GM23248 (cell line): ENCODE data around the gene SBF2.

ENCODE experiments used
- EZH2 ChIP-seq: fragments of 200-600 bp; sonication (generic); IDR thresholded peaks from 2 replicates; pipeline ENCODE4 v1.6.1; 2018; ENCODE audit warnings: antibody characterized with exemption, mild to moderate bottlenecking; ENCODE audit not compliant: insufficient read depth, poor library complexity, severe bottlenecking
- EZH2phosphoT487 ChIP-seq: fragments of 200-600 bp; sonication (generic); IDR thresholded peaks from 2 replicates; pipeline ENCODE4 v1.6.1; 2018; ENCODE audit warnings: antibody characterized with exemption, moderate library complexity, mild to moderate bottlenecking, low read depth; ENCODE audit not compliant: insufficient read depth

- no peak for TF ChIP-seq EZH2
- TF ChIP-seq EZH2phosphoT487, result no peak
Measured at GRCh38 chr11:9876331-9876730, 417.7 kb downstream of the SBF2 start.
